Measurements from ENCODE around the gene COQ5. TPM values are rescaled to one million over a fixed set of nuclear protein-coding genes. Genes with fewer than 3 reads are reported as not detected.

The COQ5 gene
- total and polyA plus RNA-seq, 8 donors: 2.6 to 32.4 (median 25.9) TPM

GRCh38 chr12:120496413-120497340, 32.3 kb downstream of the COQ5 start:
- peak; percentile 59 to 84 for DNase-seq
- 0 to 1% (median 1%) methylated on average over 47 of the region's 47 CpGs for whole genome bisulfite sequencing, 5 donors
- peaks cover 17 to 39% (median 30%) of the 10 kb centered on the region in 4 donors for H3K4me1 ChIP-seq
- H3K27ac ChIP-seq: peak overlapping the region; percentile 81 to 93 (median 88)
- intact Hi-C loops (cut with DNase I; ENCODE audit: low total_unique reads): no loop called here
- peak overlapping the region; percentile 92 to 98 (median 96) for H3K4me3 ChIP-seq
- no peaks in the 10 kb centered on the region for H3K27me3 ChIP-seq
- no peaks in the 10 kb centered on the region for H3K9me3 ChIP-seq
- TF ChIP-seq CTCF (IDR thresholded peaks at IDR 0.05) (no peak), POLR2AphosphoS5 (IDR thresholded peaks at IDR 0.05) (no peak), EP300 (IDR thresholded peaks at IDR 0.05) (no peak), POLR2A (IDR thresholded peaks at IDR 0.05) (no peak)
- H3K36me3 ChIP-seq: peaks cover 5 to 32% (median 27%) of the 10 kb centered on the region in 4 donors

- 0 to 1% (median 1%) methylated on average over 35 to 53 of the region's 53 CpGs for WGBS, 5 donors
- peaks cover 17 to 39% (median 30%) of the 10 kb centered on the region in 4 donors for H3K4me1 ChIP-seq
- H3K27me3 ChIP-seq: no peaks in the 10 kb centered on the region
- H3K36me3 ChIP-seq: peaks cover 5 to 33% (median 29%) of the 10 kb centered on the region in 4 donors
- no peaks in the 10 kb centered on the region for H3K9me3 ChIP-seq
- DNase-seq: peak; percentile 98
- intact Hi-C loops (cut with DNase I; ENCODE audit: low total_unique reads): no loop called here
- H3K27ac ChIP-seq: peak within 1 kb of the TSS; percentile 81 to 93 (median 88)
- peak within 1 kb of the TSS; percentile 92 to 98 (median 96) for H3K4me3 ChIP-seq
- TF ChIP-seq POLR2A (IDR thresholded peaks at IDR 0.05) (peak in 1 of 4 donors; percentile 58), EP300 (IDR thresholded peaks at IDR 0.05) (peak; percentile 66), CTCF (IDR thresholded peaks at IDR 0.05) (peak in 2 of 7 experiments; percentile 29 to 31), POLR2AphosphoS5 (IDR thresholded peaks at IDR 0.05) (peak; percentile 48 to 95 (median 90))
These were observed 33.1 kb downstream of the COQ5 start, which contains the start of gene DYNLL1 for GRCh38 chr12:120495731-120496412. Gene DYNLL1, plus strand, starts transcription at chr12:120496113. Its CDS starts 309 bp downstream, at chr12:120496422.

GRCh38 chr12:120495186-120495730, 33.7 kb downstream of the COQ5 start:
- peak overlapping the region; percentile 66 to 93 (median 88) for H3K27ac ChIP-seq
- DNase-seq: no peak
- intact Hi-C loops (cut with DNase I; ENCODE audit: low total_unique reads): no loop called here
- H3K27me3 ChIP-seq: no peaks in the 10 kb centered on the region
- H3K36me3 ChIP-seq: peaks cover 5 to 33% (median 31%) of the 10 kb centered on the region in 4 donors
- no peaks in the 10 kb centered on the region for H3K9me3 ChIP-seq
- WGBS, 5 donors: 11 to 19% (median 19%) methylated on average over 16 to 17 of the region's 17 CpGs
- H3K4me3 ChIP-seq: peak overlapping the region; percentile 92 to 98 (median 96)
- peaks cover 17 to 39% (median 30%) of the 10 kb centered on the region in 4 donors for H3K4me1 ChIP-seq
- TF ChIP-seq EP300 (IDR thresholded peaks at IDR 0.05): no peak
- no peak for TF ChIP-seq POLR2AphosphoS5 (IDR thresholded peaks at IDR 0.05)
- TF ChIP-seq POLR2A (IDR thresholded peaks at IDR 0.05): no peak
- no peak for TF ChIP-seq CTCF (IDR thresholded peaks at IDR 0.05)
